ENCODE measurements around the gene TRPV2.

GRCh38 chr17:16417896-16418684, 2.7 kb downstream of the TRPV2 start:
- TF ChIP-seq CTCF (IDR thresholded peaks at IDR 0.05): no peak
- TF ChIP-seq EP300 (IDR thresholded peaks at IDR 0.05): no peak
